Adrenal gland (tissue), 5 donors: ENCODE measurements around the gene EBLN1.

Experiments
- POLR2A ChIP-seq, 2 donors: fragments of 450-650 bp; IDR thresholded peaks; one replicate each; pipeline ENCODE4 v1.6.1; 2017; ENCODE audit warnings: antibody characterized with exemption in 2 of 2, mild to moderate bottlenecking in 2 of 2, moderate library complexity in 1 of 2
- TF ChIP-seq, protein P1 (sequence below), 6 experiments: fragments of 450-650 bp in 4 of 6; fragments of 200-600 bp in 2 of 6; sonication (generic) in 1 of 6; IDR thresholded peaks; 1 replicate in 5 of 6; 2 replicates in 1 of 6; pipeline versions ENCODE4 v1.5.1 to v1.8.0; 2016 to 2021; ENCODE audit warnings: antibody characterized with exemption in 6 of 6, mild to moderate bottlenecking in 2 of 6, moderate library complexity in 1 of 6
- donor health status: DM: no; HTN: no; CAD: no.

- TF ChIP-seq POLR2A (IDR thresholded peaks at IDR 0.05): no peak
- TF ChIP-seq, protein P1, sequence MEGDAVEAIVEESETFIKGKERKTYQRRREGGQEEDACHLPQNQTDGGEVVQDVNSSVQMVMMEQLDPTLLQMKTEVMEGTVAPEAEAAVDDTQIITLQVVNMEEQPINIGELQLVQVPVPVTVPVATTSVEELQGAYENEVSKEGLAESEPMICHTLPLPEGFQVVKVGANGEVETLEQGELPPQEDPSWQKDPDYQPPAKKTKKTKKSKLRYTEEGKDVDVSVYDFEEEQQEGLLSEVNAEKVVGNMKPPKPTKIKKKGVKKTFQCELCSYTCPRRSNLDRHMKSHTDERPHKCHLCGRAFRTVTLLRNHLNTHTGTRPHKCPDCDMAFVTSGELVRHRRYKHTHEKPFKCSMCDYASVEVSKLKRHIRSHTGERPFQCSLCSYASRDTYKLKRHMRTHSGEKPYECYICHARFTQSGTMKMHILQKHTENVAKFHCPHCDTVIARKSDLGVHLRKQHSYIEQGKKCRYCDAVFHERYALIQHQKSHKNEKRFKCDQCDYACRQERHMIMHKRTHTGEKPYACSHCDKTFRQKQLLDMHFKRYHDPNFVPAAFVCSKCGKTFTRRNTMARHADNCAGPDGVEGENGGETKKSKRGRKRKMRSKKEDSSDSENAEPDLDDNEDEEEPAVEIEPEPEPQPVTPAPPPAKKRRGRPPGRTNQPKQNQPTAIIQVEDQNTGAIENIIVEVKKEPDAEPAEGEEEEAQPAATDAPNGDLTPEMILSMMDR (IDR thresholded peaks at IDR 0.05): no peak
Observed at GRCh38 chr10:22244855-22245254, 27.0 kb upstream of the EBLN1 start.
